H9 (cell line): ENCODE results near the gene MT1F. TPM values are rescaled to one million over a fixed set of nuclear protein-coding genes. Genes with fewer than 3 reads are reported as not detected.

Source experiments
- DNase-seq: peaks from one replicate; pipeline ENCODE4 v3.0.0-alpha.2; 2017
- H2AFZ ChIP-seq: one replicate; pipeline ENCODE4 v1.6.1; 2013; ENCODE audit warnings: mild to moderate bottlenecking, low read length, control low read depth, moderate library complexity
- H2AK5ac ChIP-seq: 2 replicates; pipeline ENCODE4 v1.6.1; 2013; ENCODE audit warnings: low read length, control low read depth, mixed read lengths; ENCODE audit not compliant: insufficient read length
- H2BK120ac ChIP-seq: one replicate; pipeline ENCODE4 v1.6.1; 2013; ENCODE audit warnings: low read depth, mild to moderate bottlenecking, low read length, control low read depth, inconsistent platforms; ENCODE audit not compliant: poor library complexity, severe bottlenecking
- H2BK12ac ChIP-seq: 2 replicates; pipeline ENCODE4 v1.6.1; 2013; ENCODE audit warnings: low read length, control low read depth, mixed read lengths, low read depth; ENCODE audit not compliant: insufficient read length
- H2BK15ac ChIP-seq: 2 replicates; pipeline ENCODE4 v1.6.1; 2013; ENCODE audit warnings: low read depth, low read length, control low read depth
- H2BK20ac ChIP-seq: one replicate; pipeline ENCODE4 v1.6.1; 2013; ENCODE audit warnings: low read depth, mild to moderate bottlenecking, low read length, control low read depth, inconsistent platforms; ENCODE audit not compliant: poor library complexity, severe bottlenecking
- H2BK5ac ChIP-seq: 2 replicates; pipeline ENCODE4 v1.6.1; 2013; ENCODE audit warnings: low read length, control low read depth, mixed read lengths; ENCODE audit not compliant: insufficient read length
- H3K14ac ChIP-seq: 2 replicates; pipeline ENCODE4 v1.6.1; 2013; ENCODE audit warnings: low read length, control low read depth; ENCODE audit not compliant: insufficient read depth
- H3K18ac ChIP-seq: 2 replicates; pipeline ENCODE4 v1.6.1; 2013; ENCODE audit warnings: low read depth, mild to moderate bottlenecking, mixed read lengths, low read length, control low read depth; ENCODE audit not compliant: insufficient read length
- H3K23ac ChIP-seq: 2 replicates; pipeline ENCODE4 v1.6.1; 2013; ENCODE audit warnings: low read length, control low read depth, mixed read lengths, low read depth; ENCODE audit not compliant: insufficient read length
- H3K23me2 ChIP-seq: 2 replicates; pipeline ENCODE4 v1.6.1; 2013; ENCODE audit warnings: low read depth, mild to moderate bottlenecking, mixed read lengths, low read length, control low read depth; ENCODE audit not compliant: insufficient read length, poor library complexity, severe bottlenecking
- H3K27ac ChIP-seq: 2 replicates; pipeline ENCODE4 v1.5.1; 2013; ENCODE audit warnings: low read length, control low read depth, mixed read lengths, low read depth; ENCODE audit not compliant: insufficient read length
- H3K27me3 ChIP-seq: 2 replicates; pipeline ENCODE4 v1.6.1; 2013; ENCODE audit warnings: low read length, control low read depth, inconsistent platforms; ENCODE audit not compliant: insufficient read depth
- H3K4ac ChIP-seq: 2 replicates; pipeline ENCODE4 v1.6.1; 2013; ENCODE audit warnings: low read depth, mild to moderate bottlenecking, control low read depth, inconsistent platforms, low read length, moderate library complexity
- H3K4me1 ChIP-seq: 2 replicates; pipeline ENCODE4 v1.6.1; 2013; ENCODE audit warnings: low read length, control low read depth, inconsistent platforms; ENCODE audit not compliant: insufficient read depth
- H3K4me2 ChIP-seq: 2 replicates; pipeline ENCODE4 v1.6.1; 2013; ENCODE audit warnings: low read length, control low read depth, mixed read lengths; ENCODE audit not compliant: insufficient read length, insufficient read depth
- H3K56ac ChIP-seq: 2 replicates; pipeline ENCODE4 v1.6.1; 2013; ENCODE audit warnings: low read depth, mild to moderate bottlenecking, mixed read lengths, low read length, control low read depth; ENCODE audit not compliant: insufficient read length
- H3K79me1 ChIP-seq: 2 replicates; pipeline ENCODE4 v1.6.1; 2013; ENCODE audit warnings: low read depth, mild to moderate bottlenecking, moderate library complexity, low read length, control low read depth, inconsistent platforms; ENCODE audit not compliant: insufficient read depth, poor library complexity, severe bottlenecking
- H3K79me2 ChIP-seq: 2 replicates; pipeline ENCODE4 v1.6.1; 2013; ENCODE audit warnings: low read length, control low read depth, inconsistent platforms; ENCODE audit not compliant: insufficient read depth
- H3K9ac ChIP-seq: 2 replicates; pipeline ENCODE4 v1.6.1; 2013; ENCODE audit warnings: low read length, control low read depth, mixed read lengths; ENCODE audit not compliant: insufficient read length; ENCODE audit errors: extremely low read depth
- H3K9me3 ChIP-seq: one replicate; pipeline ENCODE4 v1.6.1; 2013; ENCODE audit warnings: low read depth, low read length, inconsistent platforms; ENCODE audit not compliant: control insufficient read depth
- H3T11ph ChIP-seq: one replicate; pipeline ENCODE4 v1.6.1; 2013; ENCODE audit warnings: mild to moderate bottlenecking, low read length, control low read depth, inconsistent platforms
- H4K20me1 ChIP-seq: one replicate; pipeline ENCODE4 v1.6.1; 2013; ENCODE audit not compliant: control insufficient read depth, insufficient read length, insufficient read depth
- H4K5ac ChIP-seq: 2 replicates; pipeline ENCODE4 v1.6.1; 2013; ENCODE audit warnings: low read depth, mild to moderate bottlenecking, mixed read lengths, low read length, control low read depth; ENCODE audit not compliant: insufficient read length
- H4K8ac ChIP-seq: replicated peaks from 2 replicates; pipeline ENCODE4 v1.6.1; 2013; ENCODE audit warnings: low read length, control low read depth, mixed read lengths, low read depth; ENCODE audit not compliant: insufficient read length
- H4K91ac ChIP-seq: 2 replicates; pipeline ENCODE4 v1.6.1; 2013; ENCODE audit warnings: low read depth, mild to moderate bottlenecking, moderate library complexity, mixed read lengths, low read length, control low read depth; ENCODE audit not compliant: insufficient read length
- H3K27ac Mint-ChIP-seq, 3 experiments: 2 replicates in 2 of 3; 3 replicates in 1 of 3; pipeline ENCODE4 v1.8.0; 2020 to 2021; ENCODE audit warnings: mixed read lengths in 3 of 3, mild to moderate bottlenecking in 1 of 3, moderate library complexity in 1 of 3
- H3K27me3 Mint-ChIP-seq: 2 replicates; pipeline ENCODE4 v1.8.0; 2021; ENCODE audit warnings: low read depth, mild to moderate bottlenecking, moderate library complexity, mixed read lengths
- H3K36me3 Mint-ChIP-seq, 3 experiments: 2 replicates in 2 of 3; 3 replicates in 1 of 3; pipeline ENCODE4 v1.8.0; 2020 to 2021; ENCODE audit warnings: low read depth in 3 of 3, mixed read lengths in 3 of 3; ENCODE audit not compliant: insufficient read depth in 1 of 3
- H3K4me1 Mint-ChIP-seq, 2 experiments: 2 replicates each; pipeline ENCODE4 v1.8.0; 2020; ENCODE audit warnings: mixed read lengths in 2 of 2
- H3K4me3 Mint-ChIP-seq, 2 experiments: 2 replicates in 1 of 2; 3 replicates in 1 of 2; pipeline ENCODE4 v1.8.0; 2020 to 2021; ENCODE audit warnings: mild to moderate bottlenecking in 2 of 2, mixed read lengths in 2 of 2, moderate library complexity in 1 of 2
- H3K9me3 Mint-ChIP-seq, 2 experiments: 2 replicates in 1 of 2; 3 replicates in 1 of 2; pipeline ENCODE4 v1.8.0; 2020; ENCODE audit warnings: mild to moderate bottlenecking in 2 of 2, mixed read lengths in 2 of 2, moderate library complexity in 1 of 2
- CTCF ChIP-seq: fragments of 200-600 bp; sonication (generic); conservative IDR thresholded peaks from 3 replicates; pipeline ENCODE4 v1.8.0; 2021; ENCODE audit warnings: antibody characterized with exemption, mild to moderate bottlenecking
- WGBS: extraction: QIAGEN DNeasy Blood & Tissue Kit; methylation state at CpG from one replicate; pipeline ENCODE4 v1.1.7; 2013; ENCODE audit warnings: missing lambda C conversion rate, low lambda C conversion rate, mixed read lengths; ENCODE audit not compliant: insufficient read length; ENCODE audit errors: extremely low coverage; 5-methylcytosine and 5-hydroxymethylcytosine counted together
- total RNA-seq: library from RNA; stranded (reverse); gene quantifications from 2 replicates; pipeline ENCODE4 v1.2.1, GENCODE V29; 2021

MT1F gene
- total RNA-seq, 1 experiment from 2014 or later: 26.1 TPM

GRCh38 chr16:56681939-56682702, 24.4 kb downstream of the MT1F start, which contains the start of gene MT1X:
TSS of gene MT1X (plus strand) at chr16:56682470. CDS start at chr16:56682541, 71 bp downstream.
- no peak within 1 kb of the TSS for H2AFZ ChIP-seq
- Mint-ChIP-seq H3K4me1 (peaks cover 19 to 24% of the 10 kb centered on the region in 2 experiments), H3K27me3 (peaks cover 55% of the 10 kb centered on the region), H3K9me3 (peaks cover 9 to 11% of the 10 kb centered on the region in 2 experiments), H3K4me3 (peak within 1 kb of the TSS; percentile 83 to 89), H3K27ac (no peak within 1 kb of the TSS), H3K36me3 (peaks cover 3 to 13% (median 8%) of the 10 kb centered on the region in 3 experiments; a peak in 6 of 7 replicates)
- H3K27me3 ChIP-seq: no peaks in the 10 kb centered on the region; the same call in 1 of the 2 replicates
- no peak within 1 kb of the TSS for H3K56ac ChIP-seq
- no peak within 1 kb of the TSS; the same call in 1 of the 2 replicates for H3K14ac ChIP-seq
- H3K18ac ChIP-seq: no peak within 1 kb of the TSS
- H4K91ac ChIP-seq: no peak within 1 kb of the TSS
- TF ChIP-seq CTCF: no peak
- H3K23me2 ChIP-seq: peaks cover 8% of the 10 kb centered on the region
- H2BK15ac ChIP-seq: no peak within 1 kb of the TSS
- no peaks in the 10 kb centered on the region for H3K79me2 ChIP-seq
- H3K4me1 ChIP-seq: no peaks in the 10 kb centered on the region
- H4K5ac ChIP-seq: no peak within 1 kb of the TSS
- H2BK20ac ChIP-seq: no peak within 1 kb of the TSS
- peak; percentile 80 for DNase-seq
- H3K79me1 ChIP-seq: no peaks in the 10 kb centered on the region
- H4K20me1 ChIP-seq: no peaks in the 10 kb centered on the region
- no peaks in the 10 kb centered on the region for H3K9me3 ChIP-seq
- no peak within 1 kb of the TSS for H3K23ac ChIP-seq
- H3T11ph ChIP-seq: no peak within 1 kb of the TSS
- no peak within 1 kb of the TSS for H2BK120ac ChIP-seq
- no peak within 1 kb of the TSS for H3K27ac ChIP-seq
- no peak within 1 kb of the TSS for H2BK5ac ChIP-seq
- no CpG with 5 or more reads among the region's 49 CpGs for whole genome bisulfite sequencing
- H2BK12ac ChIP-seq: no peak within 1 kb of the TSS
- no peak within 1 kb of the TSS for H3K4ac ChIP-seq
- peak within 1 kb of the TSS; percentile 79 for H3K4me2 ChIP-seq
- peak within 1 kb of the TSS; percentile 27 for H3K9ac ChIP-seq
- H4K8ac ChIP-seq: no peak within 1 kb of the TSS
- no peak within 1 kb of the TSS for H2AK5ac ChIP-seq
